GM21529 (cell line): ENCODE results near the gene COL13A1.

Experiments
- ATAC-seq: cut with Tn5 transposase; IDR thresholded peaks from one replicate; pipeline ENCODE4 v1.9.1; 2021; ENCODE audit not compliant: unreplicated experiment

COL13A1 gene

DNA sequence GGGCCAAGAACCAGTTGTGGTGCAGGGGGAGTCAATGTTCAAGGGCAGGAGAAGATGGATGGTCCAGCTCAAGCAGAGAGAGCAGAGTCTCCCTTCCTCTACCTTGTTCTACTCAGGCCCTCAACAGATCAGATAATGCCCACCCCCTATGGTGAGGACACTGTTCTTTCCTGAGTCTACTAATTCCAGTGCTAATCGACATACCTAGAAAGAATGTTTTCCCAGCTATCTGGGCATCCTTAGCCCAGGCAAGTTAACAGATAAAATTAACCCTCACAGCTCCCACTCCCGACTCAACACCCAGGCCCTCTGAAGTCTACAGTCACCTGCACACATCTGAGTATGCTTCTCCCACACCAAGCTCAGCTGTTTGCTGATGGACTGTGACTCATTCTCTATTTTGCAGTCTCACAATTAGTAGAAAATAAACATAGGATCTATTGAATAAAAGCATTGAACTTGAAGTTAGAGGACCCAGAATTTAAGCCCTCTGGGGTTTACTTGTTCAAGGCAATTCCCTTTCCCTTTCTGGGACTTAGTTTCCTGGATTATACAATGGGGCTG is 17.1 kb downstream of the COL13A1 start:
- ATAC-seq = no peak

DNA sequence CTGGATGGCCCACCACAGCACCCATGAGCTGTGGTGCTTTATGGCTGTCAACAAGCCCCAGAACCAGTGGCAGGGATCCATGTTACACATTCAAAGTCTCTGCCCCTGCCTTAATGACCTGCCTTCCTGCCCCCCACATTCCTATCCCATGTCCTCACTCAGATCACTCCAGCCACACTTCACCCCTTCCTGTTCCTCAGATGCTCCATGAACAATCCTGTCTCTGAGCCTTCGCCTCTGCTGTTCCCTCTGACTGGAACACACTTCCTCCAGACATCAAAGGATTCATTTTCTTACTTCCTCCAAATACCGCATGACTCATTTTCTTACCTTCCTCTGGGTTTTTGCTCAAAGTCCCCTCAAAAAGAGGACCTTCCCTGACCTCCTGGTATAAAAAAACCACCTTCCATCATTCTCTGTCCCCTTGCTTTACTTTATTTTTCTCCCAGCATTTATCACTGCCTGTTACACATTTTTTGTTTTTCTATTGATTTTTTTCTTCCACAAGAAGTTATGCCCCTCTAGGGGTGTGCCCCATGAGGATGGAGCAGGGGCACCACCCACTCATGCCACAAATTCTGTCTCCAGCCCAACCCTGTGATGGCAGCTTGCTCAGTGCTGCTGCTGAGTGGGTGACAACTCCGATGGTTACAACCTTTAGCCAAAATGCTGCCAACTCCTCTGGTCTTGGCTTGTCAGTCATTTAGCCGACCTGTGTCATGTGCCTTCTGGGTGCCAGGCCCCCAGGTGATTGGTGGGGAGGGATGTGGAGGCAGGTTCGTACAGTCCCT is 18.2 kb downstream of the COL13A1 start:
- ATAC-seq = no peak

DNA sequence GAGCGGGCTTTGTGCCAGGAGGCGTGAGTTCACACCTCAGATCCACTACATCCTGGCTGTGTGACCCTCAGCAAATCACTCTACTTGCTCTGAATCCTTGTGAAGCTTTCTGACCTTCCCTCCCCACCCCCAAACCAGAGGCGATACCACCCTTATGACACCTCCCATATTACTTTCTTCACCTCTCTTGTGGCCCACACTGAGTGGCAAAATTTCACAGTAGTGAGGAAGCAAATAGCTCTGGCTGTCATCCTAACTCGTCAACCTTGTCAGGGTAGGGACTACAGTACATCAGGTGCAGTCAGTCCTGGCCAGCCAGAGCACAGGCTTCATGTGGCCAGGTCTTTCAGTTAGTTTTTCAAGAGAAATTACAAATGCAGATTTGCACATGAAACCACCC is 19.1 kb downstream of the COL13A1 start:
- no peak for ATAC-seq

DNA sequence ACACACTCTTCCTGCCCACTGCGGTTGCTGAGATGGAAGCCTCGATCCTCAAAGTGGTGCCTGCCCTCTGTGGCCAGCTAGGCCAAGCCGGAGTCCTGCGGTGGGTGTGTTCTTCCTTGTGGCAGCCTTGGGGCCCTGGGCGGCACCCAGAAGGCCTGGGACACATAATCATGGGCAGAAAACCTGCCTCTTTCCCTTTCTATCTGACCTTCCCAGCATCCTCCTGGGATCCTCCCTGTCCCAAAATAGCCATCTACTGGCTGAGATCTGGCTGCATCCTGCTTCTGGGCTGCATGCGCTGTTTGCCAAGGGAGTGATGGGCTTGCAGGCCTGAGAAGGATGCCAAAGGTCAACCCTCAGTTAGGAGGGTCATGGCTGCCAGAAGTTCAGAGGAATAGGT is 23.9 kb downstream of the COL13A1 start:
- ATAC-seq = no peak

DNA sequence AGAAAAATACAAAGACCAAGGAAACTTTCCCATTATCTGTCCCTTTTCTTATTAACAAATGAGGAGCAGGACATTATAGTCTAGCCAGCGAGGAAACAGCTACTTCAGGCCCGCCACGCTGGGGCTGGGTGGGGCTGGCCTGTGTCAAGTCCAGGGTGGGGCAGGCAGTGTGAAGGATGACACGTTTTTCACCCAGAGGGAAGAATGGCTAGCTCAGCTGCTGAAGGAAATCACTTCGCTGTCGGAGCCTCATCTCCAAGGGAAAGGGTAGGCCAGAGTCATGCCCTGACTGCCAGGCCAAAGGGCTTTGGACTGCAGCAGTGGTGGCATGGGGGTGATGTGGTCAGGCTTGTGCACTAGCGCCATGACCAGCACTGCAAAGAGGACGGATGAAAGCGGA is 24.4 kb downstream of the COL13A1 start:
- no peak for ATAC-seq

DNA sequence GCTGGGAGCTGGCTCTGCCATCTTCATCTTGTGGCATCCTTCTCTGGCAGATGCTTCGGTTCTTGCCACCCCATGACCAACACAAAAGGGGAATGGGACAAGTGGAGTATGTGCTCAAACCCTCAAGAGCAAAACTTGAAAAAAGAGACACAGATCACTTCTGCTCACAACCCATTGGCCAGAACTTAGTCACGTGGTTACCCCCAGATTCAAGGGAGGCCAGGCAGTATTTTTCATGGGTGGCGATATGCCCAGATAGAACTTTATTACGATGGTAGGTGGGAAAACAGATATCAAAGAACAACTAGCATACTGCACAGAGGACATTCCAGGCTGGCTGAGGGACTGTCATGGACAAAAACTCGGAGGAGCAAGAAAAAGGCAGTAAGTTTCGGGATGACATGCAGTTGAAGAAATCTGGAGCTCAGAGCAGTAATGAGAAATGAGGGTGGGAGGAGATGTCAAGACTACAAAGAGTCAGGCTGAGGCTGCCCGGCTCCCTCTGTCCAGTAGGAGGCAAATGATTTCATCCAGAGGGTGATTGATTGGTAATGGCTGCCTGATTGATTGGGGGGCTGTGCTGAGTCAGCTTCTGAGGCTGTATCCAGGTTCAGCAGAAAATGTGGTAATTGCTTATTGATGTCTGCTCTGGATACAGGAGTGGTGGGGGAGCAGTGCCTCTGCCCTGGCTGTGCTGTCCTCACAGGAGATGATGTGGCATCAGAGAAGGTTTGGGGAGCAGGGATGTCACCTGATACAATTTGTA is 25.3 kb downstream of the COL13A1 start:
- ATAC-seq = no peak

DNA sequence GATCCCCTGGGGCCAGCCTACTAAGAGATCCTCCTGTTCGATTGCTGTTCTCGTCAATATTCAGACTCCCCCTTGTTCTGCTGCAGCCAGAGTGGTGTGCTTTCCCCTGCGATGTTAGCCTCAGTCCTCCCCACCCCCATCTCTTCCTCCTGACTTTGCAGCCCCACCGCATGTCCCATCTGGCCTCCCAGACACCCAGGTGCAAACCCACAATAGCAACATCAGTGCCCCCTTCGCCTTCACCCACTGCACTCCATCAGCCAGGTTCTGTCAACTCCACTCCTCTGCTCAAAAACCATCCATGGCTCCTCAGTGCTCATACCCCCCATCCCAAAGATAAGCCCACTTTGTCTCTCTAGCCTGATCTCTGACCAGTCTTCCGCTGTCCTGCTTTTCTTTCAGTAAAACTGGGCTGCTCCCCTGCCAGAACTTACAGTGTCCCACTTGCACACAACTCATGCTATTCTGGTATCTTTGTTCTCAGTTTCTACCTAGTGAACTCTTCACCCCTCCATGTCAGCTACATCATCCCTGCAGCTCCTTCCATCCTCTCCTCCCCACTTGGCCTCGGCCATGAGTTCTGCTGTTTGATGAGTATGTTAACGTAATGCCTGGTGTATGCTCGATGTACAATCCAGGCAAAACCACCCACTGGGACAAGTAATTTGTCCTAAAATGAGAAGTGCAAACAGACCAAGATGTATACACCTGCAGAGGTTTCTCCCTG is 26.6 kb downstream of the COL13A1 start:
- ATAC-seq = no peak

DNA sequence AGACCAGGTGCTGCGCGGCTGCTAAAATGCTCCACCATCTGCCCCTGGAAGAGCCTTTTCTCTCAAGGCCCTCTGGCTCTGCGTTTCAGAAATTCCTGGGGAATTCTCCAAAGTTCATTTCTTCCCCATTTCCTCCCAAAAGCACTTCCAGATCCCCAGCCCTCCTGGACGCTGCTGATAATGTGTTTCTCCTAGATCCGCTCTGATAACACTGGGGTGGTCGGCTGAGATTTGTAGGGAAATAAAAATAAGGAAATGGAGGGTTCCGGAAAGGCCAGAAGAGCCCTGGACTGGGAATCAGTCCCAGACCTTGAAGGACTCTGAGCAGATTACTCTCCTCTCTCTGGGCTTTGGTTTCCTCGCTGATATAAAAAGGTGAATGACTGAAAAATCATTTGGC is 28.1 kb downstream of the COL13A1 start:
- no peak for ATAC-seq

DNA sequence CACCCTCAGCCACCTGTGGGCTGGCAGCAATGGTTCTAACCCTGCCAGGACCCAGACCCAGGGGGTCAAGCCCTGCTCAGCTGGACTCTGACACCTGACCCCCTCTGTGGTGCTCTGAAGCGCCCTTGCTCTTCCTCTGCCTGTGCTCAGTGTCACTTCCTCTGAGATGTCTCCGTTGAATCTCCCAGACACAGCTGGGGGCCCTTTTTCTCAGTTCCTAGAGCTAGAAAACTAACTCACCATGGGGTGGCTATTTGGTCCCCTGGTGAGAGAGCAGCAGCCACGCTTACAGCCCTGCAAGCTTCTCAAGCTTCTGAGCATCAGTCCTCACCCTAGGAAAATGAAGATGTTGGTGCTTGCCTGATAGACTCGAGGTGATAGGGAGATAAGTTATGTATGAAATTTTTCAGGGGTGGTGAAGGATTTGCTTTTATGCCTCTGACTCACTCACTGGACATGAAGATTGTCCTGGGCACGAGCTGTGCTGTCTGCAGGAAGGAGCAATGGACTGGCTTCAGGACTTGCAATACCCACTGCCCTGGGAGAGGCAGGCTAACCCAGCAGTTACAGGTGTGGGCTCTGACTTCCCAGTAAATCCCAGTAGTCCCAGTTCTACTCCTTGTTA is 29.6 kb downstream of the COL13A1 start:
- ATAC-seq = no peak

DNA sequence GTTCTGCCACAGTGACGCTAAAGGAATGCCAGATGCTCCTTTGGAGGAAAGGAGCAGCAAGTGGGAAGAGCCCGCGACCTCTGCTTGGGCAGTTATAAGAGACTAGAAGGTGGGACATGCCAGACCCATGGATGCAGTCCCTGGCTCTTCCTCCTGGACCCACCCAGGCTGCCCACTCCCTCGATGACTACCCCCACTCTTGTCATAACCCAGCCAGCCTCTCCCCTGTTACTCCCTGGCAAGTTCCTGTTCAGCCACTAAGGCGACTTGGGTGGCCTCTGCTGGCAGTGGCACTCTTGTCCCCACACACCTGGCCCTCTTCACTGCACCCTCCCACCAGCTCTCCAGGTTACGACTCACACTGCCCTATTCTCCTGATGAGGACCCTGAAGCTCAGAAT is 33.5 kb downstream of the COL13A1 start:
- no peak for ATAC-seq

DNA sequence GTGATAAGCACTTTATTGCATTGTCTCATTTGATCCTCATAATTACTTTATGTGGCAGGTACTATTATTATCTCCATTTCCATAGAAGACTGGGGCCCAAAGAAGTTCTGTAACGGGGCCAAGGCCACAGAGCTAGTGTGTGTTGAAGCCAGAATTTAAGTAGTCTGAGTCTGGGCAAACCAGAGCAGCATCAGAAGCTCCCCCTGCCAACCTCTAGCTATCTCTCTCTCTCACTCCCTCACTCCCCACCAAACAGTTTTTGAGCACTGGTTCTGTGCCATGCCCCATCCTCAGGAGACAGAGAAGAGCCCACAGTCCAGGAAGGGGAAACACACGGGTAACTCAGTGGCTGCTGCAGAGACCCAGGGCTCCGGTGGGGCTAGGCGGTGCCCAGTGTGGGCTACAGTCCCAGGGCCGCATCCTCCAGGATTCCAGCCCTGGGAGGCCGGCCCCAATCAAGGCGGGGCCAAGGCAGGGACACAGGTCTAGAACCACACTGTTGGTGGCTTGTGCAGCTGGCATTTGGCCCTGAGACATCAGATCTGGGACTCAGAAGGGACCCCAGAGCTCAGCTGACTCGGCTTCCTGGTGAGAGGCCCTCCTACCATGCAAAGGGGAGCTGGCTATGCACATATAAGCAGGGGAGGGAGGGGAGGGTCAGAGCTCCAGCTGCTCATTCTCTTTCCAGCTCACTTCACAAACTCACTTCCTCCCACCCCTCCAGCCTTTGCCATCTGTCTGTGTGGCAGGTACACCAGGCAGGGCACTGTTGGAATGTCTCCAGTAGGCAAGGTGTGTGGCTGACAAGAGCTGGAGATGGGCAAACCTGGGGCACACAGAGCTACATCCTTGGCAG is 34.4 kb downstream of the COL13A1 start:
- ATAC-seq = no peak

DNA sequence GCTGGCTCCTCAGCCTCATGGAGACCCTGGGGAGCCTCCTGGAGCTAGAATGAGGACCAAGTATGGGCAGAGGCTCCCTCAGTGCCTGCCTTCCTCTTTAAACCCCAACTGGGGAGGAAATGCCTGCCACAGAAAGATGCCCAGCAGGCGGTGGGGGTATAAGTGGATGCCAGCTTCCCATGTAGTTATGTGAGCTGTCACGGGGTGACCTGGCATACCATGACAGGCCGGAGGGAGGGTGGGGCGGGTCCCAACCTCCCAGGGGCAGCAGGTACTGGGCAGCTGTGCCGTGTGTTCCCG is 35.0 kb downstream of the COL13A1 start:
- no peak for ATAC-seq

DNA sequence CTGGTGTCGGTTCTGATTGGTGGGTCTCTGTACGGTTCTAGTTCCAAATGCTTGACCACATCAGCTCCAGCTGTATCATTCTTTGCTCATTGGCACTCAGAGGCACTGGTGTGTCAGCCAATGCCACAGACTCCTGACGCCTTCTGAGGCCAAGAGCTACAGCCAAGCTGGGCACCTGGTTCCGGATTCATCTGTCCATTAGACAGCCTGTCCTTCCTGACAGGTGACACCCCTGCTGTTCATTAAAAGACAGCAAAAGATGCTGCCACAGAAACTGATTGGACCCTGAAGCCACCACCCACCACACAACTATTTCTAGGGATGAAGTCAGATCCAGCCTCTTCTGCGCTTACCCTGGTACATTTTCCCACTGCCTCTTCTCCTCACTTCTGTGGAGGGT is 35.6 kb downstream of the COL13A1 start:
- no peak for ATAC-seq

DNA sequence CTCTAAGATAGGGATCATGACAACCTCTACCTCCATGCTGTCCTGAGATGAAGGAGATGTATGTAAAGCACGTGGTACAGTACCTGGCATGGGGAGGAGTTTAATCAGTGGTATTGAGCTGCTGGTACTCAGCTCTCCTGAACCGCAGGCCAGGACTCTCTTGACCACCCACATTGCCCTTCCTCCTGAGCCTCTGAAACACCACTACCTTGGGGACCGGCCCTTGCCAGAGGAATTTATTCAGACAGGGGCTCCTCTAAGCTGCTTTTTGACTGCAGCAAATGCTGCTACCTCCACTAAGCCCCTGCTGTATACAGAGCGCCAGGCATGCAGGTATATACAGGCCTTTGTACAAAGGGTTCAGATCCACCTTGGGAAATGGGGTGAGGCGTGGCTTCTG is 36.7 kb downstream of the COL13A1 start:
- no peak for ATAC-seq

DNA sequence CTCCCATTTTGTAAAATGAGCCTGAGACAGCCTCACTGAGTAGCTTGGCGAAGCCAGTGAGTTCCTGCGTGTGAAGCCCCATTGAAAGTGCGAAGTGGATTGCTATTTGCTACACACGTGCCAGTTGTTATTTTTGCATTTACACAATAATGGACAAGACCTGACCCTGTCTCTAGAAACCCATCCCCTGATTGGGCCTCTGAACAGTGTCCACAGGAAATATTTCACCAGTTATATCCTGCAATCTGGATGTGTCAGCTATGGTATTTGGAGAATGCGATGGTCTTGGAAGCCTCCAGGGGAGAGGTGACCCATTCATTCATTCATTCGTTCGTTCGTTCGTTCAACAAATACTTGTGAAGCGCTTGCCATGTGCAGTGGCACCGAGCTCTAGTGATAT is 37.1 kb downstream of the COL13A1 start:
- no peak for ATAC-seq

DNA sequence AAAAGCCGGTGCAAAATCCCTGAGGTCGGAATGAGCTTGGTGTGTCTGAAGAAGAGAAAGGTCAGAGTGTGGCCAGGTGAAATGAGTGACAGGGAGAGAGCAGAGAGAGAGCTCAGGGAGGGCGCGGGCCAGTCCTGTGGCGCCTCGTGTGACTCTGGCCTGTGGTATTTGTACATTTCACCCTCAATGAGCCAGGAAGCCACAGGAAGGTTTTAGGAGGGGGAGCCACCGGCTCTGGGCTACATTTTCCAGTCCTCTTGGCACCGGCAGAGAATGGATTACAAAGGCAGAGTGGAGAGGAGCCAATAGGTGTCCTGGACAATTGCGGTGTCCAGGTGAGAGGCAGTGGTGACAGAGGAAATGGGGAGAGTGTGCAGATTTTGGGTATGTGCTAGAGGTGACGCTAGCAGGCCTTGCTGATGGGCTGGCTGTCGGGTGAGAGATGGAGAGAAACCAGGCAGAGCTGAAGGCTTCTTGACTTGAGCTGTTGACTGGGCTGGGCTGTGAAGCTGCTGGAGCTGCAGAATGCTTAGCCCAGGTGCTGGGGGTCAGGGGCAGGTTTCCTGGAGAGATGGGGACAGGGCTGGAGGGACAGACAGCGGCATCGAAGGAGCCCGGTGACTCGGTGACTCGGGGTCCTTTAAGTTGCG is 38.1 kb downstream of the COL13A1 start:
- no peak for ATAC-seq

DNA sequence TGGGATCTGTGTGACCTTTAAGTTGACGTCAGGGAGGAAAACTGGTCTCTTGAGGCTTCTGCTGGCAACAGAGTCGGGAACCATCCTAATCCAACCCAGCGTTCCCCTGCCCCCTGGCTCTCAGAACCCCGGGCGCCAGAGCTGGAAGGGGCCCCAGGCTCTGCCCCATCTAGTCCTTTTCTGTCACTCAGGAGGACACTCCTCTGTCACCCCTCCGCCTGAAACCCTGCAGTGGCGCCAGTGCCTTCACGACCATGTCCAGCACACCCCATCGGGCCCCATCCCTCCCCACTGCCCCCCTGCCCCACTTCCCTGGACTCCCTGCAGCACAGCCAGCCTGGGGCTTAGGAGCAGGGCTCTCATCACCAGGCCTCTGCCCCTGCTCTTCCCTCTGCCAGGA is 39.1 kb downstream of the COL13A1 start:
- no peak for ATAC-seq

DNA sequence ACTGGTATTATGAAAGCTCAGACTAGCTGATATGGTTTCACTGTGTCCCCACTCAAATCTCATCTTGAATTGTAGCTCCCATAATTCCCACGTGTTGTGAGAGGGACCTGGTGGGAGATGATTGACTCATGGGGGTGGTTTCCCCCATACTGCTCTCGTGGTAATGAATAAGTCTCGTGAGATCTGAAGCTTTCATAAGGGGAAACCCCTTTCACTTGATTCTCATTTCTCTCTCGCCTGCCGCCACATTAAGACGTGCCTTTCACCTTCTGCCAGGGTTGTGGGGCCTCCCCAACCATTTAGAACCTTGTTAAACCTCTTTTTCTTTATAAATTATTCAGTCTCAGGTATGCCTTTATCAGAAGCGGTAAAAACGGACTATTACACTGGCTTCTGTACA is 40.3 kb downstream of the COL13A1 start:
- no peak for ATAC-seq

DNA sequence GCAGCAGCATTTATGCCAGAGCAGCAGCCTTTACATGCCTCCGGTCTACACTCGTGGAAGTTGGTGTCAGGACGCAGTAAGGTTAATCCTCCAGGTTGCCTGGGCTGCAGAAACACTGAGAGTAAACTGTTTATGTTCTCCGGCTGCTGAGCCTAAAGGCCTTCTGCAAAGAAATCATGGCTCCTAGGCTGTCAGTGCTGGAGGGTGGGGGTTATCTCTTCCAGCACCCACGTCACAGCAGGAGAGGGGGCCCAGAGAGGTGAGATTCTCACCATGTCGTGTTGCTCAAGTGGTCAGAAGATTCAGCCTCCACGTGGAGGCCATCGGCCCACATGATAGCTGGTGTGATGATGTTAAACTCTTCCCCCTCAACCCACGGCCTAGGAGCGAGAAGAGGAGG is 41.2 kb downstream of the COL13A1 start:
- ATAC-seq = no peak

DNA sequence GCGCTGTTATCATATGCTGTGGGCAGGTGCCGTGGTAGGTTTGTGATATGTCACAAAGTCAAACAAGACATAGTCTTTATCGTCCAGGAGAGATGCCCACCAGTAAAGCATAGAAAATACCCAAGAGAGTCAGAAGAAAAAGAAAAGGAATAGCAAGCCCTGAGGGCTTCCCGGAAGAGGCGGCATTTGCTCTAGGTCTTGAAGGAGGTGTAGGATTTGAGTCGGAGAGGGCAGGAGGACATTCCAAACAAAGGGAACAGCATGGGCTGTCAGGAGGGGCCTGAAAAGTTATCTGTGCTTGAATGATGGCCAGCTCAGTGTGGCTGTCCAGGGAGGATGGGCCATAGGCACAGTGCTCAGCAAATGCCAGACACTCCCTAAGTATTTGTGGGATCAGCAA is 42.2 kb downstream of the COL13A1 start:
- ATAC-seq = no peak
